HG03060 (cell line): ENCODE data around the gene AHCYL2.
"Not testable (repeated sequence)": the region's sequence is repeated elsewhere in the genome, so short reads cannot be mapped to it uniquely, and the experiment has no call there.

Experiments
- ATAC-seq: cut with Tn5 transposase; IDR thresholded peaks from one replicate; pipeline ENCODE4 v1.9.1; 2021; ENCODE audit warnings: low read depth, moderate number of reproducible peaks; ENCODE audit not compliant: unreplicated experiment

AHCYL2 gene

GRCh38 chr7:129282865-129283264 lies 58.0 kb downstream of the AHCYL2 start:
- ATAC-seq = no peak

- no peak for ATAC-seq
These were observed 59.1 kb downstream of the AHCYL2 start for GRCh38 chr7:129283936-129284335.

GRCh38 chr7:129285111-129285510 lies 60.3 kb downstream of the AHCYL2 start:
- ATAC-seq = no peak

GRCh38 chr7:129292861-129293260 lies 68.0 kb downstream of the AHCYL2 start:
- no peak for ATAC-seq

GRCh38 chr7:129295015-129295423 lies 70.2 kb downstream of the AHCYL2 start:
- no peak for ATAC-seq

DNA sequence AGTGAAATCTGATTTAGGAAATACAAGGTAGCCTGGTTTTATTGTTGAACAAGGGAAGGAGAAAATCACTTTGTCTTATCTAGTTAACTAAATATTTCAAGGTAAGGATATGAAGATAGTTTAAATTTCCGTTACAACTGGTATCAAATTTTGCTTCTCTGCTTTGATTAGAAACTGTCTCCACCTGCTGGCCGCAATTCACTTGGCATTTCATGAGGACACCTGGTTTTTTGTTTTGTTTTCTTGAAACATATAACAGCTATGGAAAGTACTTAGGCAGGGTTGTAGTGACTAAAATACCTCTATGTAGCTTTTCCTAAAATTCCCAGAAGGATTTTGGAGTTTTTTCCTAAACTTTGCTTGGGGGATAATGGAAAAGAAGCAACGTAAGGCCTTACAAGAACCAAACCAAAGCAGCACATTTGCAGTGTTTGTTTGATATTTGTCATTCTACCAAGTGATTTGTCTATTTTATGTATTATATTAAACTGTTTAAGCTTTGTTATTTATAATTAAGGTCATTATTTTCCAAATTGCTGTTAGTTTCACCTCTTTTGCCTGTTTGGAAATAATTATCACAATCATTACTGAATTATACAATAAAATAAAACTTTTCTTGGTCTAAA lies 73.6 kb downstream of the AHCYL2 start:
- ATAC-seq = no peak

GRCh38 chr7:129299889-129300288 lies 75.1 kb downstream of the AHCYL2 start:
- no peak for ATAC-seq

- not testable (repeated sequence) for ATAC-seq
These were observed 75.5 kb downstream of the AHCYL2 start for GRCh38 chr7:129300299-129300698.

DNA sequence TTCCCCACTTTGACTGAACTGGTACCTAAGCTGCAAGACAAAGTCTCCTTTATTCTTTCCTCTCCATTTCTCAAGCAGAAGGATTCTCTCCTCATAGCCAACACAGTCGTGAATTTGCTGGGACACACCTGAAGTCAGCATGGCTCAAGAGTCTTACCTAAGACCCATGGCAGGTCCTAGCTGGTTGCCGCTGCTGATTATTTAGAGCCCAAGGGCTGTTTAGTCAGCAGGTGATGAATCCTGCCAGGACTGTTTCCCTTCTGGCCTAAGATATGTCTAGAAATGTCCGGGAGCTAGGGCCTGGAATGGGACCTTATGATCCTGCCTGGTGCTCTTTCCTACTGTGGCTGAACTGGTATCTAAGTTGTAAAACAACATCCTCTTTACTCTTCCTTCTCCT lies 82.8 kb downstream of the AHCYL2 start:
- ATAC-seq = no peak

DNA sequence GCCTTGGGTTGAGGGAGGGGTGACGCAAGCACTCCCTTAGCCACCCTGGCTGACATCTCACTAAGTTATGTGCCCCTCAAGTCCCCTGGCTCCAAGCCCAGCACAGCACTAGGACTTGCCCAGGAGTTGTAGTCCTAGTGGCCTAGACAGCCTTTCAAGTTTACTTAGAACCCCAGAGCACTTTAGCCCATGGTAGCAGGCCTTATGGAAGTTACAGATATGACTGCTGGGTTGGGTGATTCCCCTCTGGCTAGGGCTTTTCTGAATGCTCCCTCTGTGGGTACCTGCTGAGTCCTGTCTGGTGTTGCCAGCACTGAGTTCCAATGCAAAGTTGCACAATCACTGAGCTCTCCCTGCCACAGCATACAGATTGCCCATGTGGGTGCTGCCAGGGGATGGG lies 83.2 kb downstream of the AHCYL2 start:
- ATAC-seq = no peak

- no peak for ATAC-seq
These were observed 86.6 kb downstream of the AHCYL2 start for GRCh38 chr7:129311429-129311828.

- ATAC-seq = no peak
These were observed 88.5 kb downstream of the AHCYL2 start for GRCh38 chr7:129313282-129313681.

GRCh38 chr7:129315960-129316359 lies 91.1 kb downstream of the AHCYL2 start:
- no peak for ATAC-seq

DNA sequence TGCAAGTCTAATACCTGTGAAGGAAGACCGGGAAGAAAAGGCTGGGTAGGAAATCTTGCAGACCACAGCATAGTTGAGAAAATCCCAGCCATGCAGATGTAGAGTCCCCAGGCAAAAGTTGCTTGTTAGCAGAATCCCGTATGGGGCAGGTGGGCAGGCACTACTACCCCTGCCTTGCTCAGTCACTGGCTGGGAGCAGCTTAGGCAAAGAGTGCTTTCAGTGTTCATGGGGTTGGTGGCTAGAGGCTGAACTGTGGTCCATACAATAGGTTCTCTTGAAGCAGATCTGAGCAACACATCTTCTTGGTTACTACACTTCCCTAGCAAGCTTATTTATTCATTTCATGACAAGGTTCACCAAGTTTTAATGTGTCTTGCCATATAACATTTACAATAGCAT lies 92.6 kb downstream of the AHCYL2 start:
- ATAC-seq = no peak

DNA sequence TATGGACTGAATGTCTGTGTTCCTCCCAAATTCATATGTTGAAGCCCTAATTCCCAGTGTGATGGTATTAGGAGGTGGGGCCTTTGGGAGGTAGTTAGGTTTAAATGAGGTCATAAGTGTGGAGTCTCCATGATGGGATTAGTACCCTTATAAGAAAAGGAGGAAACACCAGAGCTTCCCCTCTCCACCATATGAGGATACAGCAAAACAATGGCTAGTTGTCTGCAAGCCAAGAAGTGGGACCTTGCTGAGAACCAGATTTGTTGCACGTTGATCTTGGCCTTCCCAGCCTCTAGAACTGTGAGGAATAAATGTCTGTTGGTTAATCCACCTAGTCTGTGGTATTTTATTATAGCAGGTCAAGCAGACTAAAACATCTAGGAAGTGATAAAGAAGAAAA lies 102.2 kb downstream of the AHCYL2 start:
- ATAC-seq = no peak

- ATAC-seq = no peak
These were observed 107.6 kb downstream of the AHCYL2 start for GRCh38 chr7:129332254-129333035.

DNA sequence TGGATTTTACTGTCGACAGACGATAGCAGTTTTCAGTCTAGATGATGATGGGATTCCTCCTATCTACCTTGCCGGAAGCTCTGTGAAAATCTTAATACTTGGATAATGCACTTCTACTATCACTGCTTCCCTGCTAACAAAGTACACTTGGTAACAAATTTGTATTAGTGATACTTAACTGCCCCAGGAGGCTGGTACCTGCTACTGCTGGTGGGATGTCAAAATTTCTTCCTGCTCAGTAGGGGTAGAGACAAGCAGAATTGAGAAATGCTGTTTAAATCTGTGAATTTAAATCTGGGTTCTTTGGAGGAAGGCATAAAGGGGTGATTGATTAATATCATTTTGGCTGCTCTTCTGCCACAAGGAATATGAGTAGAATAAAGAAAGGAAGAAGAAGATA lies 109.6 kb downstream of the AHCYL2 start:
- ATAC-seq = no peak

DNA sequence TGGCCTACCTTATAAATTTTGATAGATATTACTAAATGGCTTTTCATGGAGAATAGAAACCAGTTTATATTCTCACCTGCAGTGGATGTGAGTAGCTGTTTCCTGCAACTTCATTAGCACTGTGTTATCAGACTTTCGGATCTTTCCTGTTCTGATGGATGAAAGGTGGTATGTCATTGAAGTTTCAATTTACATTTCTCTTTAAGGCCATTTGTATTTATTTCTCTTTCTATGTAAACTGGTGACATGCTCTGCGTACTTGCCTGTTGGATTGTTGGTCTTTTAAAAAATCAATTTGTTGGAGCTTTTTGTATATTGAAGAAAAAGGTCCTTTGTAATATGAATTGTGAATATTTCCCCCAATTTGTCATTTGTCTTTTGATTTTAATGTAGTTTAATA lies 113.6 kb downstream of the AHCYL2 start:
- no peak for ATAC-seq

- ATAC-seq = no peak
These were observed 116.4 kb downstream of the AHCYL2 start for GRCh38 chr7:129341212-129341611.

DNA sequence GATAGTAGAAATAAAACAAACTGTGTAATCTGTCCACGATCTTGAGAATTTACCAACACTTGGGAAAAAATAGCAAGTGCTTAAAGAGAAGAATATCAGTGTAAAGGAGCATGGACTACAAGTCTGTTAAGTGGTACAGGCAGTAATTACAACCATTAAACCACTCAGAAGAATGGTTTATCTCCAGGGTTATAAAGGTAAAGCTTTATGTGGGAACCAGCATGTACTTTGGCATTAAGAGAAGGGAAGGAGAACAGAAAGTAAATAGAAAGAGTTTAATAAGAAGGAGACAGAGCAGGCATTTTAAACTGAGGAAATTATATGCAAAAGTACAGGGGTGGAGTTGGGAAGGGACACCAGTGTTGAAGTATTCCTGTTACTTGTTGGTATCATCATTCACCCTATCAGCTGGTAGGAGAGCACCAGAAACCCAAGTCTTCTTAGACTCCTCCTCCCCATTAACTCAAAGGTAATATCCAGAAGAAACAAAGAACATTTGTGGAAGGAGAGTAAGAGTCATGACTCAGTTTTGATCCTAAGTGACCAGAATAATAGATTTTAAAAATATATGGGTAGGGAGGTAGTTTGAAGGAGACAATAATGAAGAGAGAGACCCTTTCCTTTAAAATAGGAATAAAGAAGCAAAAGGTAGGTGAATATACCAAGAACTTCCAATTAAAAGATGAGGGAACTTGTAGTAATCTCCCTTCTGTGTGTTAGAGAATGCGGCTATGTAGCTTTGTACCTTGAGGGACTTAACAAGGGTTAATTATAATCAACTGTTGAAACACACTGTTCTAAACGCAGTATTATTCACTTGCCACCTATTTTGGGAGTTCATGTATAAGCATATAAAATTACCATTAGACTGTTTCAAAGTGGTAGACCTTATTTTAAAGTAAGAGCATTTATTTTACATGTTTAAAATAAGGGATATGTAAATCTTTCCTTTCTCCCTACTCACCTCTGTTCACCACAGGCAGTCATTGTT lies 117.3 kb downstream of the AHCYL2 start:
- ATAC-seq = no peak

- ATAC-seq = no peak
These were observed 118.4 kb downstream of the AHCYL2 start for GRCh38 chr7:129343099-129343700.
